BLaER1 treated with 17β-estradiol and CSF1 and Interleukin-3, amounts not matched to agents 10 nM and 100 nM (cell line): ENCODE measurements around the gene TFAP2E.

Source experiments
- H3K27ac ChIP-seq, 11 experiments: shearing (Covaris generic); formaldehyde crosslinking; 2 replicates each; pipeline ENCODE4 v1.8.1; 2022
- H3K27me3 ChIP-seq, 11 experiments: shearing (Covaris generic); formaldehyde crosslinking; 2 replicates each; pipeline ENCODE4 v1.8.1; 2022
- H3K36me3 ChIP-seq, 11 experiments: shearing (Covaris generic); formaldehyde crosslinking; 2 replicates each; pipeline ENCODE4 v1.8.1; 2022
- H3K4me1 ChIP-seq, 10 experiments: shearing (Covaris generic); formaldehyde crosslinking; 2 replicates each; pipeline ENCODE4 v1.8.1; 2022
- H3K4me2 ChIP-seq, 11 experiments: shearing (Covaris generic); formaldehyde crosslinking; 2 replicates each; pipeline ENCODE4 v1.8.1; 2022
- H3K4me3 ChIP-seq, 10 experiments: shearing (Covaris generic); formaldehyde crosslinking; 2 replicates each; pipeline ENCODE4 v1.8.1; 2022
- H3K9ac ChIP-seq, 11 experiments: shearing (Covaris generic); formaldehyde crosslinking; 2 replicates each; pipeline ENCODE4 v1.8.1; 2022
- H3K9me3 ChIP-seq, 11 experiments: shearing (Covaris generic); formaldehyde crosslinking; replicated peaks in 1 of 11; 2 replicates each; pipeline ENCODE4 v1.8.1; 2022
- H4K20me1 ChIP-seq, 11 experiments: shearing (Covaris generic); formaldehyde crosslinking; 2 replicates each; pipeline ENCODE4 v1.8.1; 2022
- Cebpa-rat ChIP-seq, 11 experiments: shearing (Covaris generic); IDR thresholded peaks; 2 replicates each; pipeline ENCODE4 v1.8.1; 2022

The TFAP2E gene

GRCh38 chr1:35564037-35564883 is 8.9 kb upstream of the TFAP2E start:
- TF ChIP-seq Cebpa-rat (IDR thresholded peaks at IDR 0.05), result no peak
- Histone ChIP-seq H4K20me1 (peaks cover 0 to 82% (median 49%) of the 10 kb centered on the region in 11 experiments; a peak in 18 of 22 replicates), H3K4me2 (peak overlapping the region in 2 of 11 experiments; percentile 55 to 60; a peak in 1 of 22 replicates), H3K9me3 (no peaks in the 10 kb centered on the region), H3K4me3 (no peak overlapping the region), H3K9ac (peak overlapping the region in 4 of 11 experiments; percentile 7 to 56 (median 44); a peak in 2 of 22 replicates), H3K36me3 (peaks cover 0 to 77% (median 46%) of the 10 kb centered on the region in 11 experiments; a peak in 18 of 22 replicates), H3K27me3 (no peaks in the 10 kb centered on the region), H3K27ac (no peak overlapping the region), H3K4me1 (peaks cover 21 to 46% (median 40%) of the 10 kb centered on the region in 10 experiments; a peak in 19 of 20 replicates)

GRCh38 chr1:35564884-35565741 is 8.0 kb upstream of the TFAP2E start:
- peaks cover 0 to 81% (median 41%) of the 10 kb centered on the region in 11 experiments; a peak in 18 of 22 replicates for H4K20me1 ChIP-seq
- no peaks in the 10 kb centered on the region for H3K9me3 ChIP-seq
- no peak overlapping the region for H3K4me2 ChIP-seq
- TF ChIP-seq Cebpa-rat (IDR thresholded peaks at IDR 0.05), result no peak
- no peak overlapping the region for H3K4me3 ChIP-seq
- H3K27ac ChIP-seq, result no peak overlapping the region
- H3K4me1 ChIP-seq, result peaks cover 17 to 39% (median 33%) of the 10 kb centered on the region in 10 experiments; a peak in 19 of 20 replicates
- H3K27me3 ChIP-seq, result 0 out of 22 replicates have a peak, but pooled peaks cover 0 to under 1% (median 0%) of the 10 kb centered on the region in 11 experiments
- H3K36me3 ChIP-seq, result peaks cover 0 to 76% (median 46%) of the 10 kb centered on the region in 11 experiments; a peak in 18 of 22 replicates
- no peak overlapping the region for H3K9ac ChIP-seq

GRCh38 chr1:35565742-35566133 is 7.4 kb upstream of the TFAP2E start:
- Histone ChIP-seq H3K4me3 (no peak overlapping the region), H3K9me3 (no peaks in the 10 kb centered on the region)

GRCh38 chr1:35567947-35568558 is 5.1 kb upstream of the TFAP2E start:
- Histone ChIP-seq H3K27me3 (peaks cover 20 to 30% (median 26%) of the 10 kb centered on the region in 11 experiments), H3K4me1 (peaks cover 6 to 31% (median 27%) of the 10 kb centered on the region in 10 experiments), H3K27ac (no peak overlapping the region), H3K36me3 (peaks cover 0 to 46% (median 23%) of the 10 kb centered on the region in 11 experiments; a peak in 17 of 22 replicates), H3K9ac (peak overlapping the region in 2 of 11 experiments; percentile 8 to 15; a peak in 1 of 22 replicates), H3K4me3 (no peak overlapping the region), H3K9me3 (no peaks in the 10 kb centered on the region), H4K20me1 (peaks cover 4 to 80% (median 14%) of the 10 kb centered on the region in 11 experiments; a peak in 15 of 22 replicates), H3K4me2 (no peak overlapping the region)
- TF ChIP-seq Cebpa-rat (IDR thresholded peaks at IDR 0.05), result no peak

More at GRCh38 chr1:35565742-35566133, 7.4 kb upstream of the TFAP2E start:
- H3K4me1 ChIP-seq, result peaks cover 20 to 40% (median 34%) of the 10 kb centered on the region in 10 experiments; a peak in 19 of 20 replicates
- H3K27me3 ChIP-seq, result peaks cover 0 to 6% (median 3%) of the 10 kb centered on the region in 11 experiments; a peak in 11 of 22 replicates
- no peak overlapping the region for H3K4me2 ChIP-seq
- peaks cover 0 to 69% (median 39%) of the 10 kb centered on the region in 11 experiments; a peak in 18 of 22 replicates for H3K36me3 ChIP-seq
- no peak overlapping the region for H3K27ac ChIP-seq
- no peak for TF ChIP-seq Cebpa-rat (IDR thresholded peaks at IDR 0.05)
- no peak overlapping the region for H3K9ac ChIP-seq
- H4K20me1 ChIP-seq, result peaks cover 0 to 81% (median 35%) of the 10 kb centered on the region in 11 experiments; a peak in 18 of 22 replicates

GRCh38 chr1:35568975-35569395 is 4.1 kb upstream of the TFAP2E start:
- Histone ChIP-seq H3K9ac (no peak overlapping the region), H3K9me3 (peaks cover 0 to 6% (median 0%) of the 10 kb centered on the region in 11 experiments; a peak in 6 of 22 replicates), H3K36me3 (peaks cover 0 to 42% (median 20%) of the 10 kb centered on the region in 11 experiments; a peak in 16 of 22 replicates), H3K27ac (no peak overlapping the region), H3K4me3 (no peak overlapping the region), H3K4me2 (0 out of 22 replicates have a peak overlapping the region, but pooled peaks of 1 of the 11 experiments have one; percentile 1), H3K4me1 (peaks cover 16 to 33% (median 28%) of the 10 kb centered on the region in 10 experiments), H3K27me3 (peaks cover 30 to 39% (median 35%) of the 10 kb centered on the region in 11 experiments), H4K20me1 (peaks cover 0 to 80% (median 10%) of the 10 kb centered on the region in 11 experiments; a peak in 14 of 22 replicates)
- TF ChIP-seq Cebpa-rat (IDR thresholded peaks at IDR 0.05), result no peak

GRCh38 chr1:35569936-35570335 is 3.2 kb upstream of the TFAP2E start:
- no peak for TF ChIP-seq Cebpa-rat (IDR thresholded peaks at IDR 0.05)
- peaks cover 0 to 82% (median 6%) of the 10 kb centered on the region in 11 experiments; a peak in 11 of 22 replicates for H4K20me1 ChIP-seq
- H3K27me3 ChIP-seq, result peaks cover 38 to 48% (median 45%) of the 10 kb centered on the region in 11 experiments
- H3K4me1 ChIP-seq, result peaks cover 23 to 43% (median 33%) of the 10 kb centered on the region in 10 experiments
- H3K9ac ChIP-seq, result peak overlapping the region in 1 of 11 experiments; percentile 38; a peak in 1 of 22 replicates
- H3K4me2 ChIP-seq, result no peak overlapping the region
- H3K9me3 ChIP-seq, result peaks cover 0 to 11% (median 0%) of the 10 kb centered on the region in 11 experiments; a peak in 6 of 22 replicates
- peaks cover 0 to 43% (median 25%) of the 10 kb centered on the region in 11 experiments; a peak in 14 of 22 replicates for H3K36me3 ChIP-seq
- H3K4me3 ChIP-seq, result no peak overlapping the region
- no peak overlapping the region for H3K27ac ChIP-seq

- Histone ChIP-seq H3K4me2 (peak overlapping the region in 9 of 11 experiments; percentile 32 to 70 (median 54); a peak in 15 of 22 replicates), H3K9ac (peak overlapping the region in 1 of 11 experiments; percentile 38; a peak in 2 of 22 replicates), H3K9me3 (peaks cover 0 to 11% (median 0%) of the 10 kb centered on the region in 11 experiments; a peak in 6 of 22 replicates), H3K27ac (no peak overlapping the region), H3K27me3 (peaks cover 38 to 54% (median 48%) of the 10 kb centered on the region in 11 experiments), H3K4me1 (peaks cover 30 to 50% (median 40%) of the 10 kb centered on the region in 10 experiments), H4K20me1 (peaks cover 0 to 77% (median 6%) of the 10 kb centered on the region in 11 experiments; a peak in 10 of 22 replicates), H3K36me3 (peaks cover 0 to 36% (median 19%) of the 10 kb centered on the region in 11 experiments; a peak in 14 of 22 replicates), H3K4me3 (no peak overlapping the region)
- no peak for TF ChIP-seq Cebpa-rat (IDR thresholded peaks at IDR 0.05)
These were observed 2.5 kb upstream of the TFAP2E start for GRCh38 chr1:35570589-35571137.
